Pancreas (tissue), 10 donors: Measurements from ENCODE around the gene TSPAN14. TPM values are rescaled to one million over a fixed set of nuclear protein-coding genes. Genes with fewer than 3 reads are reported as not detected.

Source experiments
- ATAC-seq, 4 donors: fragments of 200-7000 bp; cut with Tn5 transposase; one replicate each; pipeline versions ENCODE4 v1.8.0 to v1.9.1; 2020; ENCODE audit warnings: mild to moderate bottlenecking in 4 of 4, moderate library complexity in 4 of 4
- DNase-seq, 6 donors: peaks; one replicate each; pipeline ENCODE4 v3.0.0-alpha.2; 2020
- FAIRE-seq: peaks from 2 replicates; lab custom pipeline; 2012; peaks lifted over from hg19 to GRCh38; lab: Jason Lieb, UNC
- H3K27ac ChIP-seq, 4 donors: fragments of 200-600 bp; sonication (generic); 1 replicate in 3 of 4; 2 replicates in 1 of 4; pipeline versions ENCODE4 v1.5.0 to v1.8.0; 2020
- H3K27me3 ChIP-seq, 4 donors: fragments of 200-600 bp; one replicate each; pipeline ENCODE4 v1.8.0; 2021
- H3K36me3 ChIP-seq, 3 donors: fragments of 200-600 bp; sonication (generic) in 1 of 3; one replicate each; pipeline versions ENCODE4 v1.5.0 to v1.8.0; 2020 to 2021
- H3K4me1 ChIP-seq, 3 donors: fragments of 200-600 bp; one replicate each; pipeline ENCODE4 v1.8.0; 2021
- H3K4me3 ChIP-seq, 4 donors: fragments of 200-600 bp; sonication (generic) in 2 of 4; one replicate each; pipeline versions ENCODE4 v1.5.0 to v1.8.0; 2020 to 2021
- H3K9me3 ChIP-seq, 4 donors: fragments of 200-600 bp; one replicate each; pipeline ENCODE4 v1.8.0; 2021
- WGBS, 2 donors: extraction: QIAGEN DNeasy Blood & Tissue Kit; methylation state at CpG; one replicate each; pipeline ENCODE4 v1.1.7; 2013; 5-methylcytosine and 5-hydroxymethylcytosine counted together
- intact Hi-C, 3 donors: fragments of 100-400 bp; cut with DNase I; formaldehyde crosslinking; loops; one replicate each; pipeline versions ENCODE4 v1.11.1 to v1.14.2; 2022
- polyA plus RNA-seq, 2 donors: library from polyadenylated mRNA; stranded (reverse); fragments of 200-250 nt; gene quantifications; one replicate each; pipeline ENCODE4 v1.2.3, GENCODE V29; 2013
- total RNA-seq, 6 donors: library from RNA; stranded (reverse); fragmentation: NEBNext Ultra II Directional in 4 of 6; extraction: Animal tissue kit (Norgen Biotek cat#: 25700) in 4 of 6; gene quantifications; one replicate each; pipeline versions ENCODE4 v1.2.1 to v1.2.4, GENCODE V29; 2021 to 2023
- TF ChIP-seq, protein P1 (sequence below), 4 donors: fragments of 200-600 bp; sonication (generic) in 3 of 4; IDR thresholded peaks; one replicate each; pipeline versions ENCODE4 v1.5.0 to v1.8.0; 2021; ENCODE audit warnings: antibody characterized with exemption in 4 of 4
- donor health status: healthy with polysubstance abuse.
- donor health status: DM: no; HTN: no; CAD: no; lungs with moderate emphysema.
- donor health status: DM: no; HTN: no; CAD: no.
- donor health status: control.
- donor health status: control.
- donor health status: Bipolar disorder and iron deficiency.
- donor health status: DM: yes; HTN: yes; CAD: no.
- donor health status: DM: no; HTN: no; CAD: no.
- donor health status: DM: no; HTN: no; CAD: no.
- donor health status: DM: yes; HTN: yes; CAD: no.

TSPAN14 gene
- total and polyA plus RNA-seq, 8 donors: 10.6 to 61.9 (median 23.2) TPM

DNA sequence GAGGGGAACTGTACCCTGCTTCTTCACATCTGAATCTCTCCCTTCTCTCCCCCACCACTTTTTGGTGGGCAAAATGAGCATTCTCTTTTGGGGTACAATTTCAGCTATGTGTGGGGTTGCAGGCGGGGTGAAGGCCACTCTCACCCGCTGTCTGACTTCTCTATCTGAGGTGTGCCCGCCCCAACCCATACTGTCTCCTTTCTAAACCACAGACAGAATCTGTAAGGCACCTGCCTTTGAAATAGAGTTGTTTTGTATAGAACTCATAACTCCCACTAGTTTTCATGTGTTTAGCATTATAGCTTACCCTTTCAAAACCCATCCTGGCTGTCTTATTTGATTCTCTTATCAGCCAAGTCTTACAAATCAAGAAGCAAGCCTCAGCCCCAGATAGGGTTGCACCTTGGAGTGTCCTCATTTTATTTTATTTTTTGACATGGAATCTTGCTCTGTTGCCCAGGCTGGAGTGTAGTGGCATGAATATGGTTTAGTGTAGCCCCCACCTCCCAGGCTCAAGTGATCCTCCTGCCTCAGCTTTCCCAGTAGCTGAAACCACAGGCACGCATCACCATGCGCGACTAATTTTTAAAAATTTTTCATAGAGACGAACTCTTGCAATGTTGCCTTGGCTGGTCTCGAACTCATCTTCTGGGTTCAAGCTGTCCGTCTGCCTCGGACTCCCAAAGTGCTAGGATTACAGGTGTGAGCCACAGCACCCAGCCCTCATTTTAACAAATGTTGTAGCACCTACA lies 11.9 kb downstream of the TSPAN14 start:
- Histone ChIP-seq H3K9me3 (no peaks in the 10 kb centered on the region), H3K4me3 (no peak overlapping the region), H3K4me1 (peaks cover 42 to 58% (median 52%) of the 10 kb centered on the region in 3 donors), H3K36me3 (no peaks in the 10 kb centered on the region), H3K27me3 (no peaks in the 10 kb centered on the region), H3K27ac (peak overlapping the region in 2 of 4 donors; percentile 66 to 85)
- intact Hi-C loops: no loop called here
- WGBS, 2 donors: 88 to 93% methylated on average over 10 of the region's 10 CpGs
- peak in 1 of 6 donors; percentile 7 for DNase-seq
- TF ChIP-seq, protein P1, sequence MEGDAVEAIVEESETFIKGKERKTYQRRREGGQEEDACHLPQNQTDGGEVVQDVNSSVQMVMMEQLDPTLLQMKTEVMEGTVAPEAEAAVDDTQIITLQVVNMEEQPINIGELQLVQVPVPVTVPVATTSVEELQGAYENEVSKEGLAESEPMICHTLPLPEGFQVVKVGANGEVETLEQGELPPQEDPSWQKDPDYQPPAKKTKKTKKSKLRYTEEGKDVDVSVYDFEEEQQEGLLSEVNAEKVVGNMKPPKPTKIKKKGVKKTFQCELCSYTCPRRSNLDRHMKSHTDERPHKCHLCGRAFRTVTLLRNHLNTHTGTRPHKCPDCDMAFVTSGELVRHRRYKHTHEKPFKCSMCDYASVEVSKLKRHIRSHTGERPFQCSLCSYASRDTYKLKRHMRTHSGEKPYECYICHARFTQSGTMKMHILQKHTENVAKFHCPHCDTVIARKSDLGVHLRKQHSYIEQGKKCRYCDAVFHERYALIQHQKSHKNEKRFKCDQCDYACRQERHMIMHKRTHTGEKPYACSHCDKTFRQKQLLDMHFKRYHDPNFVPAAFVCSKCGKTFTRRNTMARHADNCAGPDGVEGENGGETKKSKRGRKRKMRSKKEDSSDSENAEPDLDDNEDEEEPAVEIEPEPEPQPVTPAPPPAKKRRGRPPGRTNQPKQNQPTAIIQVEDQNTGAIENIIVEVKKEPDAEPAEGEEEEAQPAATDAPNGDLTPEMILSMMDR (IDR thresholded peaks at IDR 0.05): no peak
- FAIRE-seq: no peak
- ATAC-seq: no peak

DNA sequence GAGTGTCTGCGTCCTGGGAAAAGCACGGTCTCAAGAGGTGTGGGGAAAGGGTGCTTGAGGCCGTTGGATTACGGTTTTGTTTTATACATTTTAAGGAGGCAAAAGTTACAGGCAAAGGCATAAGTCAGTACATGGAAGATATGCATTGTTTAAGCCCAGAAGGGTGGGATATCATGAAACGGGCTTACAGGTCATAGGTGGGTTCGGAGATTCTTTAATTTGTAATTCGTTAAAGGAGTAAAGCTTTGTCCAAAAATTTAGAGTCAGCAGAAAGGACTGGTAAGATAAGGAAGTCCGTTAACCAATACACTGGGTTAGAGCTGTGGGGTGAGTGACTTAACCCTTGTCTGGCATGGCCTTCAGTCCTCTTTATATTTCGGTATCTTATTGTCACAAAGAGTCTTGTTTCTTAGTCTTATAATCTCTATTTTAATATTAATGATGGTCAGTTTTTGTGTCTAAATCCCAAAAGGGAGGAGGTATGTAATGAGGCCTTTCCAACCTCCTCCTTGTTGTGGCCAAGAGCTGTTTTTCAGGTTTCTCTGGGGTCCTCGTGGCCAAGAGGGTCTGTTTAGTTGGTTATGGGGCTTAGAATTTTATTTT lies 12.7 kb downstream of the TSPAN14 start:
- Histone ChIP-seq H3K27me3 (no peaks in the 10 kb centered on the region), H3K9me3 (no peaks in the 10 kb centered on the region), H3K4me3 (no peak overlapping the region), H3K36me3 (no peaks in the 10 kb centered on the region), H3K27ac (peak overlapping the region in 3 of 4 donors; percentile 7 to 25 (median 14)), H3K4me1 (peaks cover 33 to 50% (median 44%) of the 10 kb centered on the region in 3 donors)
- intact Hi-C loops: no loop called here
- TF ChIP-seq, protein P1 (IDR thresholded peaks at IDR 0.05): no peak
- 65 to 66% methylated on average over 10 of the region's 10 CpGs for WGBS, 2 donors
- ATAC-seq: no peak
- no peak for FAIRE-seq
- no peak for DNase-seq

DNA sequence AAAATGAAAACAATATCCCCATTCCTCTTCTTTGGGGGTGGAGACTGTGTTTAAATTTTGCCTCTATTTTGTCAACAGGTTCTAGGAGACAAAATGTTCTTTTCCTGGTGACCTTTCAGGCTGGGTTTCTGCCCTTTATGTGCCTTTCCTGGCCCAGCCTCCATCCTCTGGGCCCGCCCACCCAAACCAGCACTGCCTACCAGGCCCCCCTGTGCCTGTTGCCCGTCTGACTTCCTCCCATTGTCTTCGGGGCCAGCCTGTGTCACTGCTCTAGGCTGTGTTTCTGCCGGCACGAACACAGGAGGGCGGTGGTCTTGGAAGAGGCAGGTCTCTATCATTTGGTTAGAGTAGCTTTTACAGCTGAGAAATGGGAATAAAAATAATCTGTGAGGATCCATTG lies 13.9 kb downstream of the TSPAN14 start:
- ATAC-seq: peak in 2 of 4 donors; percentile 34 to 37
- Histone ChIP-seq H3K4me1 (peaks cover 23 to 42% (median 41%) of the 10 kb centered on the region in 3 donors), H3K9me3 (no peaks in the 10 kb centered on the region), H3K4me3 (no peak overlapping the region), H3K27ac (peak overlapping the region in 3 of 4 donors; percentile 7 to 25 (median 14)), H3K36me3 (no peaks in the 10 kb centered on the region), H3K27me3 (no peaks in the 10 kb centered on the region)
- TF ChIP-seq, protein P1 (IDR thresholded peaks at IDR 0.05): no peak
- WGBS, 2 donors: 70 to 76% methylated on average over 6 of the region's 6 CpGs
- intact Hi-C loops: no loop called here
- FAIRE-seq: no peak
- peak in 2 of 6 donors; percentile 29 to 44 for DNase-seq

DNA sequence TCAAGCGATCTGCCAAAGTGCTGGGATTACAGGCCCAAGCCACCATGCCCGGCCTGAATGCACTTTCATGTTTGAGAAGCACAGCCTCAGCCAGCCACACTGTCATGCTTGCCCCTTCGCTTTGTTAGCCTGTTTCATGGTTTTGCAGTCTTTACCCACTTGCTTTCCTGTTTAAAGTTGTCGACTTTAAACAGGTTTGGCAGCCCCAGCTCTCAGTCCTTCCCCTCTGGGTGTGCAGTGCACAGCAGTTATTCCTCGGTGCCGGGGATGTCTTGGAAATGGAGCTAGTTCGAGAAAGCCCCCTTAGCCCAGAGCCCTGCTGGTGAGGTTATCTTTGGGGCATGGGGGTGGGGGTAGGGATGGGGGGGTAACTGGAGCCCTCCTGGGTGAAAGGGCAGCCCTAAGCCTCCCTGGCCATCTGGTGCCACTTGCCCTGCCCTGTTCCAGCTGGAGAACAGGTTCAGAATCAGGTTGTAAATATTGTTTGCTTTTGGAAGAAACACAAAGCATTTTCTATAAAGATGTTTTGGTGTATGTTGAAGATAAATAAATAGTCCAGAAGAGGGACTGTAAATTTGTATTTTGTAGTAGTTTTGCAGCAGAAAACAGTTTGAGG lies 14.8 kb downstream of the TSPAN14 start:
- no peak overlapping the region for H3K27ac ChIP-seq
- H3K4me1 ChIP-seq: peaks cover 18 to 33% (median 33%) of the 10 kb centered on the region in 3 donors
- DNase-seq (peak in 1 of 6 donors; percentile 19), ATAC-seq (no peak), FAIRE-seq (no peak)
- H3K36me3 ChIP-seq: no peaks in the 10 kb centered on the region
- WGBS, 2 donors: 69 to 70% methylated on average over 7 of the region's 7 CpGs
- H3K9me3 ChIP-seq: no peaks in the 10 kb centered on the region
- no peak overlapping the region for H3K4me3 ChIP-seq
- intact Hi-C loops: no loop called here
- no peaks in the 10 kb centered on the region for H3K27me3 ChIP-seq
- TF ChIP-seq, protein P1 (IDR thresholded peaks at IDR 0.05): no peak
